Hepatocyte (in vitro differentiated cells): ENCODE measurements around the gene DDR2. TPM values are rescaled to one million over a fixed set of nuclear protein-coding genes. Genes with fewer than 3 reads are reported as not detected.

Experiments used
- DNase-seq: peaks from one replicate; pipeline ENCODE4 v3.0.0-alpha.2; 2016; ENCODE audit warnings: low spot score
- H2AFZ ChIP-seq: fragments of 200-600 bp; sonication (generic); 2 replicates; pipeline ENCODE4 v1.6.0; 2016; ENCODE audit warnings: antibody characterized with exemption, mild to moderate bottlenecking
- H3K27ac ChIP-seq: fragments of 200-600 bp; sonication (generic); 2 replicates; pipeline ENCODE4 v1.5.1; 2016; ENCODE audit warnings: mild to moderate bottlenecking
- H3K27me3 ChIP-seq: fragments of 200-600 bp; sonication (generic); 2 replicates; pipeline ENCODE4 v1.6.1; 2016
- H3K36me3 ChIP-seq: fragments of 200-600 bp; sonication (generic); replicated peaks from 2 replicates; pipeline ENCODE4 v1.5.1; 2016; ENCODE audit warnings: low read depth; ENCODE audit not compliant: insufficient read depth
- H3K4me1 ChIP-seq: fragments of 200-600 bp; sonication (generic); 2 replicates; pipeline ENCODE4 v1.5.1; 2016; ENCODE audit warnings: mild to moderate bottlenecking, moderate library complexity; ENCODE audit not compliant: insufficient read depth
- H3K4me2 ChIP-seq: fragments of 200-600 bp; sonication (generic); 2 replicates; pipeline ENCODE4 v1.6.0; 2016
- H3K4me3 ChIP-seq: fragments of 200-600 bp; sonication (generic); 2 replicates; pipeline ENCODE4 v1.5.1; 2016; ENCODE audit warnings: mild to moderate bottlenecking
- H3K79me2 ChIP-seq: fragments of 200-600 bp; sonication (generic); 2 replicates; pipeline ENCODE4 v1.6.0; 2017; ENCODE audit warnings: mild to moderate bottlenecking
- H3K9me2 ChIP-seq: fragments of 200-600 bp; sonication (generic); replicated peaks from 2 replicates; pipeline ENCODE4 v1.6.0; 2017; ENCODE audit warnings: mild to moderate bottlenecking; ENCODE audit not compliant: insufficient read depth
- H3K9me3 ChIP-seq: fragments of 200-600 bp; sonication (generic); 2 replicates; pipeline ENCODE4 v1.5.1; 2016; ENCODE audit warnings: low read depth, mild to moderate bottlenecking
- H4K20me1 ChIP-seq: fragments of 200-600 bp; sonication (generic); 2 replicates; pipeline ENCODE4 v1.6.0; 2016; ENCODE audit warnings: mild to moderate bottlenecking; ENCODE audit not compliant: insufficient read depth, poor library complexity, severe bottlenecking
- EZH2 ChIP-seq: fragments of 200-600 bp; sonication (generic); IDR thresholded peaks from 2 replicates; pipeline ENCODE4 v1.6.1; 2016; ENCODE audit warnings: antibody characterized with exemption, mild to moderate bottlenecking, borderline replicate concordance
- EZH2phosphoT487 ChIP-seq: fragments of 200-600 bp; sonication (generic); IDR thresholded peaks from one replicate; pipeline ENCODE4 v1.6.1; 2018; ENCODE audit warnings: antibody characterized with exemption, mild to moderate bottlenecking, low read depth, moderate library complexity; ENCODE audit not compliant: unreplicated experiment, severe bottlenecking
- WGBS: methylation state at CpG from one replicate; pipeline ENCODE4 v1.1.6; 2016; ENCODE audit warnings: low lambda C conversion rate; ENCODE audit errors: missing lambda C conversion rate; 5-methylcytosine and 5-hydroxymethylcytosine counted together
- polyA plus RNA-seq: library from polyadenylated mRNA; unstranded; fragments of >200 nt; fragmentation: Nextera tagmentation; extraction: Ambion mirVana; gene quantifications from 2 replicates; pipeline ENCODE4 v1.2.1, GENCODE V29; 2016
- total RNA-seq: library from RNA; depleted of rRNA; stranded (reverse); fragments of >200 nt; gene quantifications from 2 replicates; pipeline ENCODE4 v1.2.3, GENCODE V29; 2014
- TF ChIP-seq, protein P1 (sequence below): fragments of 200-600 bp; sonication (generic); IDR thresholded peaks from 2 replicates; pipeline ENCODE4 v1.5.1; 2016; ENCODE audit warnings: antibody characterized with exemption, mild to moderate bottlenecking; ENCODE audit not compliant: poor library complexity

Gene DDR2
- total and polyA plus RNA-seq, 2 experiments from 2014 or later, result 15.7 to 40.2 TPM

DNA sequence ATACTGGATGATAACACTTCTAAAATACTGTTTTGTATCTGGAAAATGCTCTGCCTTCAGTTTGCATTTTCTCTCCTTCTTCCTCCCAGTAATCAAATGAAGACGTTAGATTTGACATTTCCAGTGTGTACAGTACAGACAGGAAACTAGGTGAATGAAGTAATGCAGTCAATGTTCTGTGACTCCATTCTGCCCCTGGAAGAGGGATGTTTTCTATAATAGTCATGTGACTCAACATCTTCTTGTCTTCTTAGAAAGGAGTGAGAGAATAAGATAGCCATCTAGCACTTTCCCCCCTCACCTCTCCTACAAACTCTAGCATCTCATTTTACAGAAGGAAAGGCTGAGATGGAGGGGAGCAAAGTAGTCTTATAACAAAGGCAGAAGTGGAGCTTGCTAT, 77.6 kb downstream of the DDR2 start:
- DNase-seq, result no peak
- WGBS, result 77% methylated on average over 1 of the region's 1 CpG
- Histone ChIP-seq H3K79me2 (peaks cover 8% of the 10 kb centered on the region), H3K4me2 (no peak overlapping the region), H2AFZ (no peak overlapping the region), H3K27ac (peak overlapping the region; percentile 35), H4K20me1 (no peaks in the 10 kb centered on the region), H3K36me3 (no peaks in the 10 kb centered on the region), H3K9me2 (no peaks in the 10 kb centered on the region), H3K9me3 (no peaks in the 10 kb centered on the region), H3K27me3 (no peaks in the 10 kb centered on the region), H3K4me3 (no peak overlapping the region), H3K4me1 (peaks cover 20% of the 10 kb centered on the region)
- TF ChIP-seq EZH2, result no peak
- TF ChIP-seq EZH2phosphoT487, result no peak
- TF ChIP-seq, protein P1, sequence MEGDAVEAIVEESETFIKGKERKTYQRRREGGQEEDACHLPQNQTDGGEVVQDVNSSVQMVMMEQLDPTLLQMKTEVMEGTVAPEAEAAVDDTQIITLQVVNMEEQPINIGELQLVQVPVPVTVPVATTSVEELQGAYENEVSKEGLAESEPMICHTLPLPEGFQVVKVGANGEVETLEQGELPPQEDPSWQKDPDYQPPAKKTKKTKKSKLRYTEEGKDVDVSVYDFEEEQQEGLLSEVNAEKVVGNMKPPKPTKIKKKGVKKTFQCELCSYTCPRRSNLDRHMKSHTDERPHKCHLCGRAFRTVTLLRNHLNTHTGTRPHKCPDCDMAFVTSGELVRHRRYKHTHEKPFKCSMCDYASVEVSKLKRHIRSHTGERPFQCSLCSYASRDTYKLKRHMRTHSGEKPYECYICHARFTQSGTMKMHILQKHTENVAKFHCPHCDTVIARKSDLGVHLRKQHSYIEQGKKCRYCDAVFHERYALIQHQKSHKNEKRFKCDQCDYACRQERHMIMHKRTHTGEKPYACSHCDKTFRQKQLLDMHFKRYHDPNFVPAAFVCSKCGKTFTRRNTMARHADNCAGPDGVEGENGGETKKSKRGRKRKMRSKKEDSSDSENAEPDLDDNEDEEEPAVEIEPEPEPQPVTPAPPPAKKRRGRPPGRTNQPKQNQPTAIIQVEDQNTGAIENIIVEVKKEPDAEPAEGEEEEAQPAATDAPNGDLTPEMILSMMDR, result no peak

DNA sequence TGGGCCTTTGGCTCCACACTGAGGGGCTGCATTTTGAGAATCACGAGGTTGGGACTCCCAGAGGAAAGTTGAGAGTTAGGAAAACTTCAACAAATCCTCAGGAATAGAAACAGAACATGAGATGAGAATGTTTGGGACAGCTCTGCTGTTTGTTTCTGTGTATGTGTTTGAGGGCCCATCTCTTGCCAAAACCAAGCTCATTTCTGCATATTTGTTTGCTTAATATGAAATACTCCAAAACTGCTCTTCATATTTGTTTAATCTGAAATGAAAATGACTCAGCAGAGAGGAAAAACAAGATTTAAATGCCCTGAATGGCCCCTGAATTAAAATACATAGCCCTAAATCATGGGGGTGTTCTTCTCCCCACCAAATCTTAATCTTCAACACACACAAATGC, 78.1 kb downstream of the DDR2 start:
- no peak for DNase-seq
- H3K9me2 ChIP-seq, result no peaks in the 10 kb centered on the region
- no peaks in the 10 kb centered on the region for H4K20me1 ChIP-seq
- H3K4me2 ChIP-seq, result no peak overlapping the region
- peaks cover 20% of the 10 kb centered on the region for H3K4me1 ChIP-seq
- peaks cover 6% of the 10 kb centered on the region for H3K79me2 ChIP-seq
- H2AFZ ChIP-seq, result no peak overlapping the region
- H3K9me3 ChIP-seq, result no peaks in the 10 kb centered on the region
- peak overlapping the region; percentile 57 for H3K27ac ChIP-seq
- no peak overlapping the region for H3K4me3 ChIP-seq
- H3K27me3 ChIP-seq, result no peaks in the 10 kb centered on the region
- 75% methylated on average over 1 of the region's 1 CpG for WGBS
- TF ChIP-seq, protein P1, result no peak
- TF ChIP-seq EZH2phosphoT487 (no peak), EZH2 (no peak)
- no peaks in the 10 kb centered on the region for H3K36me3 ChIP-seq

DNA sequence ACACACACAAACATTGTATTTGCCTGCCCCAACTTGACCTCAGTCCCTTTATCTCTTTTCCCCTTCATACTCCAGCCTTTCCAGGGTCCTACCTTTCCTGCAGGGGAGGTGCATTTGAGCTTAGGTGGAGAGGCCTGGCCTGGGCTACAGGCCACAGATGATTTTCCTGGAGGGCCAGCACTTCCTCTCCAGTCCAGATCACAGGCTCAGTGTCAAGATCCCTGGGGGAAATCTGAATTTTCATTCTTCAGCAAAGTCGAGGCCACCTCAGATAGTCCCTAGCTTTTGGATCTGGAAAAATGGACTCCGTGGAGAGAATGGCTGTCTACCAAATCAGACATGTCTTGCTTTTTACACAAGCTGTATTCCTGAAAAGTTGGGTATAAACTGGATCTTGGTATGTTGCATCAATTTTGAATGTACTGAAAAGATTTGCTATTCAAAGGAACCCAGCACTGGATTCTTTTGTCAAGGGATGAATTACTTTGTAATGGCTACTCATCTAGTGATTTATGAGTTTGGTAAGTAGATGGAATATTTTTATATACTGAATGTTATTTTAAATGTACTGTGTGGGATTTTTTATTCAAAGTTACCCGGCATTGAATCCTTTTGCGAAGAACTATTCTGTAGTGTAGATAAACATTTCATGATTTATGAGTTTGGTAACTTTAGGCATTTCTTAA, 78.7 kb downstream of the DDR2 start:
- Histone ChIP-seq H3K27ac (peak overlapping the region; percentile 57), H3K4me1 (peaks cover 20% of the 10 kb centered on the region), H4K20me1 (no peaks in the 10 kb centered on the region), H3K36me3 (no peaks in the 10 kb centered on the region), H3K79me2 (peaks cover 4% of the 10 kb centered on the region), H3K9me2 (no peaks in the 10 kb centered on the region), H3K4me2 (no peak overlapping the region), H3K4me3 (no peak overlapping the region), H3K9me3 (no peaks in the 10 kb centered on the region), H3K27me3 (no peaks in the 10 kb centered on the region), H2AFZ (no peak overlapping the region)
- no peak for TF ChIP-seq EZH2
- TF ChIP-seq EZH2phosphoT487, result no peak
- DNase-seq, result no peak
- 71% methylated on average over 4 of the region's 4 CpGs for WGBS

DNA sequence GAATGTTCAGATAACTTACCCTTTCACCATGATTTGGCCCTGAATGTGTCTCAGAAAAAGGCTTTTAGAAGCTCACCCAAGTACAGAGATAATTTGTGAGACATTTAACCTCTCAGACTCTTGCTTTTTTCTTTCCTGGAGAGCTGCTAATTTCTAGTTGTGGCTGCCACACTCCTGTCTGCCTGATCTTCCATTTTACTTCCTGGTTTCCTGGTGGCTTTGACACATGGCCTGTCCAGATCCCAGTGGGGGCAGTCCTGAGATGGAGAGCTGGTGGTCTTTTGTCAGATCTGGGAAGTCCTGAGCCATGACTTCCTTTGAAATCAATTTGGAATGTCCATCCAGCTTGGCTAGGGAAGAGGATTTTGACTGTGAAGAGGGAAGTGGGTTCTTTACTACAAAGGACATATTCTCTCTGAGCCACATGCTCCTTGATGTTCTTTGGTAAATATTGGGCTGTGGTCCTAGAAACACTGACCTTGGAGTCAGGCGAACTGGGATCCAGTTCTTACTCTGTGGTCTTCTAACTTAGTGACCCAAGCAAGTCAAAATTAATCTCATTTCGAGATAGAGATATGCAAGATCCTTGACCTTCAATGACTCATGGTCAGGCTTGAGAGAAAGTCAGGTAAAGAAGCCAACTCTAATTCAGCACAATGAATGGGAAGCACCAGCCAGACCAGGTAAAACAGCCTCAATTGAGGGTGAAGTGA, 80.2 kb downstream of the DDR2 start:
- Histone ChIP-seq H3K36me3 (no peaks in the 10 kb centered on the region), H3K27me3 (no peaks in the 10 kb centered on the region), H3K4me2 (no peak overlapping the region), H2AFZ (no peak overlapping the region), H3K9me3 (no peaks in the 10 kb centered on the region), H3K27ac (peak overlapping the region; percentile 17), H3K4me3 (no peak overlapping the region), H4K20me1 (no peaks in the 10 kb centered on the region), H3K4me1 (peaks cover 20% of the 10 kb centered on the region), H3K79me2 (peaks cover 2% of the 10 kb centered on the region), H3K9me2 (no peaks in the 10 kb centered on the region)
- 71% methylated on average over 2 of the region's 2 CpGs for WGBS
- no peak for DNase-seq
- TF ChIP-seq EZH2, result no peak
- TF ChIP-seq, protein P1, result no peak
- no peak for TF ChIP-seq EZH2phosphoT487
